HepG2 (cell line): ENCODE results near the gene OR6B2. TPM values are rescaled to one million over a fixed set of nuclear protein-coding genes. Genes with fewer than 3 reads are reported as not detected.

Experiments used
- ATAC-seq: fragments of 200-7000 bp; cut with Tn5 transposase; 3 replicates; pipeline ENCODE4 v1.9.1; 2020; ENCODE audit warnings: mild to moderate bottlenecking, moderate library complexity
- BruUV-seq: library from RNA; stranded (reverse); fragments of 400-500 nt; replicated peaks from 2 replicates; lab custom pipeline; 2021; lab: Mats Ljungman, UMichigan
- CTCF ChIA-PET: fragments of 300-600 bp; formaldehyde crosslinking; extraction: SDS; loops from one replicate; lab custom pipeline; 2021; ENCODE audit warnings: low total read pairs, inconsistent platforms, low intra/inter-chr PET ratio; lab: Yijun Ruan, JAX
- POLR2A ChIA-PET: fragments of 350-600 bp; sonication (Branson Sonifier 250); formaldehyde crosslinking; loops from one replicate; lab custom pipeline; 2020; ENCODE audit warnings: antibody characterized with exemption, inconsistent platforms; lab: Yijun Ruan, JAX
- DNase-seq: peaks from one replicate; pipeline ENCODE4 v3.0.0-alpha.2; 2015; ENCODE audit warnings: low spot score
- FAIRE-seq: peaks from 3 replicates; lab custom pipeline; 2011; peaks lifted over from hg19 to GRCh38; lab: Jason Lieb, UNC
- H2AFZ ChIP-seq: one replicate; pipeline ENCODE4 v1.6.1; 2011; ENCODE audit warnings: low read length, inconsistent platforms
- H3K27ac ChIP-seq: fragments of 300-600 bp; 3 replicates; pipeline ENCODE4 v1.8.0; 2011; ENCODE audit warnings: mixed run types, mild to moderate bottlenecking, mixed read lengths, low read length, inconsistent platforms; ENCODE audit not compliant: insufficient read depth; ENCODE audit errors: extremely low read length
- H3K27me3 ChIP-seq, 2 experiments: fragments of 200-600 bp in 1 of 2; 2 replicates in 1 of 2; 3 replicates in 1 of 2; pipeline versions ENCODE4 v1.6.0 to v1.8.0; 2011; ENCODE audit warnings: low read length in 2 of 2, mild to moderate bottlenecking in 2 of 2, moderate library complexity in 2 of 2, inconsistent platforms in 1 of 2; ENCODE audit not compliant: insufficient read depth in 2 of 2, control insufficient read depth in 1 of 2
- H3K36me3 ChIP-seq, 2 experiments: fragments of 200-600 bp in 1 of 2; replicated peaks in 1 of 2; 2 replicates in 1 of 2; 3 replicates in 1 of 2; pipeline versions ENCODE4 v1.5.1 to v1.8.0; 2011; ENCODE audit warnings: low read length in 2 of 2, inconsistent platforms in 1 of 2; ENCODE audit not compliant: insufficient read depth in 2 of 2, control insufficient read depth in 1 of 2
- H3K4me1 ChIP-seq: 2 replicates; pipeline ENCODE4 v1.5.1; 2012; ENCODE audit warnings: low read length, inconsistent platforms; ENCODE audit not compliant: insufficient read depth
- H3K4me2 ChIP-seq: 2 replicates; pipeline ENCODE4 v1.6.0; 2011; ENCODE audit warnings: low read depth, low read length, inconsistent platforms
- H3K4me3 ChIP-seq, 3 experiments: fragments of 200-600 bp in 1 of 3; sonication (generic), shearing (Covaris generic) in 1 of 3; replicated peaks in 1 of 3; 2 replicates each; pipeline ENCODE4 v1.5.1; 2011 to 2016; ENCODE audit warnings: low read length in 3 of 3, inconsistent platforms in 2 of 3, low read depth in 2 of 3, mild to moderate bottlenecking in 2 of 3, control low read depth in 1 of 3, mixed read lengths in 1 of 3; ENCODE audit not compliant: insufficient read depth in 1 of 3
- H3K79me2 ChIP-seq: one replicate; pipeline ENCODE4 v1.6.1; 2011; ENCODE audit warnings: low read length, inconsistent platforms; ENCODE audit not compliant: insufficient read depth
- H3K9ac ChIP-seq: 2 replicates; pipeline ENCODE4 v1.6.0; 2011; ENCODE audit warnings: mild to moderate bottlenecking, low read depth, low read length, inconsistent platforms; ENCODE audit not compliant: insufficient read depth
- H3K9me3 ChIP-seq: 2 replicates; pipeline ENCODE4 v1.5.1; 2012; ENCODE audit warnings: mild to moderate bottlenecking, low read length
- H4K20me1 ChIP-seq: 2 replicates; pipeline ENCODE4 v1.6.0; 2011; ENCODE audit warnings: inconsistent platforms, mild to moderate bottlenecking, low read length, moderate library complexity; ENCODE audit not compliant: insufficient read depth
- ARNTL ChIP-seq: sonication (generic); formaldehyde crosslinking; IDR thresholded peaks from 2 replicates; pipeline ENCODE4 v1.4.0; 2020; ENCODE audit warnings: mild to moderate bottlenecking, missing genetic modification reagents
- ATF7 ChIP-seq, 2 experiments: fragments of 450-650 bp in 1 of 2; sonication (generic) in 1 of 2; formaldehyde crosslinking in 1 of 2; IDR thresholded peaks; 2 replicates each; pipeline versions ENCODE4 v1.4.0 to v1.6.1; 2016 to 2020; ENCODE audit warnings: antibody characterized with exemption in 1 of 2, mild to moderate bottlenecking in 1 of 2, missing genetic modification reagents in 1 of 2
- ERF ChIP-seq: IDR thresholded peaks from 2 replicates; pipeline ENCODE4 v1.6.1; 2018; ENCODE audit warnings: missing biosample characterization, missing genetic modification reagents
- EZH2 ChIP-seq: conservative IDR thresholded peaks from 2 replicates; pipeline ENCODE4 v1.6.1; 2012; ENCODE audit warnings: mild to moderate bottlenecking, low read depth, low read length, moderate library complexity
- GMEB1 ChIP-seq: sonication (generic); formaldehyde crosslinking; IDR thresholded peaks from 2 replicates; pipeline ENCODE4 v1.5.1; 2020; ENCODE audit warnings: missing genetic modification reagents, mild to moderate bottlenecking, borderline replicate concordance
- MATR3 ChIP-seq: sonication (generic); formaldehyde crosslinking; IDR thresholded peaks from 2 replicates; pipeline ENCODE4 v1.4.0; 2020; ENCODE audit warnings: missing genetic modification reagents
- POLR2AphosphoS5 ChIP-seq: IDR thresholded peaks from 2 replicates; pipeline ENCODE4 v1.6.1; 2012; ENCODE audit warnings: low read depth, low read length
- SETDB1 ChIP-seq: sonication (generic); formaldehyde crosslinking; IDR thresholded peaks from 2 replicates; pipeline ENCODE4 v1.5.1; 2020; ENCODE audit warnings: missing genetic modification reagents, mild to moderate bottlenecking, borderline replicate concordance
- ZBTB38 ChIP-seq: sonication (generic); formaldehyde crosslinking; IDR thresholded peaks from 2 replicates; pipeline ENCODE4 v1.5.1; 2020; ENCODE audit warnings: mild to moderate bottlenecking, missing genetic modification reagents
- ZNF224 ChIP-seq: sonication (generic); formaldehyde crosslinking; IDR thresholded peaks from 2 replicates; pipeline ENCODE4 v1.5.0; 2020; ENCODE audit warnings: mild to moderate bottlenecking, missing genetic modification reagents
- ZNF260 ChIP-seq: sonication (generic); formaldehyde crosslinking; IDR thresholded peaks from 2 replicates; pipeline ENCODE4 v1.4.0; 2020; ENCODE audit warnings: missing genetic modification reagents, low read depth, mild to moderate bottlenecking, borderline replicate concordance
- ZNF382 ChIP-seq: sonication (generic); formaldehyde crosslinking; IDR thresholded peaks from 2 replicates; pipeline ENCODE4 v1.5.0; 2020; ENCODE audit warnings: missing genetic modification reagents, mild to moderate bottlenecking, borderline replicate concordance
- ZNF432 ChIP-seq: sonication (generic); formaldehyde crosslinking; IDR thresholded peaks from 2 replicates; pipeline ENCODE4 v1.5.0; 2020; ENCODE audit warnings: missing genetic modification reagents, mild to moderate bottlenecking, borderline replicate concordance
- ZNF670 ChIP-seq: sonication (generic); formaldehyde crosslinking; IDR thresholded peaks from 2 replicates; pipeline ENCODE4 v1.8.0; 2022; ENCODE audit warnings: mild to moderate bottlenecking, missing genetic modification reagents, borderline replicate concordance
- WGBS: methylation state at CpG from one replicate; pipeline ENCODE4 v1.1.6; 2017; ENCODE audit warnings: low lambda C conversion rate; 5-methylcytosine and 5-hydroxymethylcytosine counted together
- in situ Hi-C: cut with HindIII; loops from 2 replicates; pipeline ENCODE4 v1.10.0; 2017; ENCODE audit warnings: low pct_unique_long_range_greater_than_20kb; ENCODE audit not compliant: extremely low pct_ligation_motif_present
- intact Hi-C: fragments of 100-400 bp; cut with micrococcal nuclease; formaldehyde crosslinking; loops from one replicate; pipeline ENCODE4 v1.10.0; 2022; ENCODE audit not compliant: unreplicated experiment
- polyA plus RNA-seq, 8 experiments: library from polyadenylated mRNA; depleted of rRNA in 3 of 8; stranded (reverse) in 7 of 8; unstranded in 1 of 8; fragments of >200 nt; fragmentation: Illumina TruSeq in 4 of 8; extraction: Trizol in 4 of 8; gene quantifications; 2 replicates each; pipeline versions ENCODE4 v1.2.1 to v1.2.3, GENCODE V29; 2011 to 2016; ENCODE audit warnings: low read depth in 4 of 8, missing spikeins in 1 of 8, mixed read lengths in 1 of 8; ENCODE audit not compliant: insufficient read depth in 1 of 8
- total RNA-seq, 5 experiments: library from RNA; depleted of rRNA; stranded (reverse); fragments of >200 nt; fragmentation: Illumina TruSeq; extraction: Trizol; gene quantifications; 2 replicates each; pipeline ENCODE4 v1.2.3, GENCODE V29; 2016; ENCODE audit warnings: low read depth in 1 of 5
- TF ChIP-seq, protein P1 (sequence below): sonication (generic); formaldehyde crosslinking; IDR thresholded peaks from 2 replicates; pipeline ENCODE4 v1.8.0; 2022; ENCODE audit warnings: missing genetic modification reagents, mild to moderate bottlenecking, inconsistent platforms, borderline replicate concordance
- TF ChIP-seq, protein P2 (sequence below): IDR thresholded peaks from 2 replicates; pipeline ENCODE4 v1.6.1; 2016; ENCODE audit warnings: missing compliant biosample characterization, missing genetic modification reagents, borderline replicate concordance

OR6B2 gene
- total and polyA plus RNA-seq, 2 of the 13 experiments (the other 11 are each of a cell fraction or from before 2014, with no cell fraction given) = not detected

DNA sequence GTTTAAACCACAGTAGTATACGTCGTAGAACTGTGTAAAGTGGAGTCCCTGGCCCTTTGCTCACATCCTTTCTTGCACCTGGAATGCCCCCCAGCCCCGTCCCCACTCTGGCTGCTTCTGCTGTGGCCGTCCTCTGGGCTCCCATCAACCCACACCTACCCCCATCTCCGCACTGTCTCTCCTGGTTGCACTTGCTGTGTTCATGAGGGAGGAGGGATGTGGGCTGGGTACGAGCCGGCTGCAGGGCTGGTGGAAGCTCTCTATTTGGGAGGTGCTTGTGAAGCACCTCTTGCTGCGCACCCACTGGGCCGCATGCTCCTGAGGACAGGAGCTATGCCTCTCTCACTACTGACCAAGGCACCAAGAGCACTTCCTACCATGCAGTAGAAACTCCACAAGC is 18.0 kb upstream of the OR6B2 start:
- peaks cover 3 to 78% of the 10 kb centered on the region in 2 experiments; a peak in 4 of 5 replicates for H3K27me3 ChIP-seq
- in situ Hi-C loops = no loop called here

GRCh38 chr2:240045098-240045497 is 14.9 kb upstream of the OR6B2 start:
- TF ChIP-seq, protein P1, sequence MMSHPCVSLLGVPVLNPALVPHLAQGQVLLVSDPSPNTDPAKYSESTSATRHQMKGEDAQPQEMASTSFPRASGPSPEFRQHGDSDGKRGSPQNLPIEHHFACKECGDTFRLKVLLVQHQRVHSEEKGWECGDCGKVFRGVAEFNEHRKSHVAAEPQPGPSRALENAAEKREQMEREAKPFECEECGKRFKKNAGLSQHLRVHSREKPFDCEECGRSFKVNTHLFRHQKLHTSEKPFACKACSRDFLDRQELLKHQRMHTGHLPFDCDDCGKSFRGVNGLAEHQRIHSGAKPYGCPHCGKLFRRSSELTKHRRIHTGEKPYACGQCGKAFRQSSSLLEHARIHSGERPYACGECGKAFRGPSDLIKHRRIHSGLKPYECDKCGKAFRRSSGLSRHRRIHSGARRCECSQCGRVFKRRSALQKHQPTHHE (CRISPR knock-in tag) = no peak
- TF ChIP-seq ZNF224 (CRISPR knock-in tag) = no peak
- TF ChIP-seq ZNF432 = no peak
- TF ChIP-seq ERF = no peak
- no peak for TF ChIP-seq SETDB1 (CRISPR knock-in tag)
- TF ChIP-seq, protein P2, sequence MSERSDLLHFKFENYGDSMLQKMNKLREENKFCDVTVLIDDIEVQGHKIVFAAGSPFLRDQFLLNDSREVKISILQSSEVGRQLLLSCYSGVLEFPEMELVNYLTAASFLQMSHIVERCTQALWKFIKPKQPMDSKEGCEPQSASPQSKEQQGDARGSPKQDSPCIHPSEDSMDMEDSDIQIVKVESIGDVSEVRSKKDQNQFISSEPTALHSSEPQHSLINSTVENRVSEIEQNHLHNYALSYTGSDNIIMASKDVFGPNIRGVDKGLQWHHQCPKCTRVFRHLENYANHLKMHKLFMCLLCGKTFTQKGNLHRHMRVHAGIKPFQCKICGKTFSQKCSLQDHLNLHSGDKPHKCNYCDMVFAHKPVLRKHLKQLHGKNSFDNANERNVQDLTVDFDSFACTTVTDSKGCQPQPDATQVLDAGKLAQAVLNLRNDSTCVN = no peak
- no peak for TF ChIP-seq ATF7 (IDR thresholded peaks at IDR 0.05)
- no peak for TF ChIP-seq ATF7 (CRISPR knock-in tag; IDR thresholded peaks at IDR 0.05)
- no peak for TF ChIP-seq ZNF670 (CRISPR knock-in tag)
- TF ChIP-seq ARNTL (CRISPR knock-in tag) = no peak
- no peak for TF ChIP-seq ZNF260 (CRISPR knock-in tag)
- no peak for TF ChIP-seq MATR3 (CRISPR knock-in tag)
- TF ChIP-seq GMEB1 (CRISPR knock-in tag) = no peak
- H3K27ac ChIP-seq = no peak overlapping the region
- no peak overlapping the region for H2AFZ ChIP-seq
- H3K9me3 ChIP-seq = no peaks in the 10 kb centered on the region
- H4K20me1 ChIP-seq = no peaks in the 10 kb centered on the region
- no peaks in the 10 kb centered on the region for H3K79me2 ChIP-seq
- H3K4me2 ChIP-seq = no peak overlapping the region
- no peak overlapping the region for H3K9ac ChIP-seq
- no TSS peak for BruUV-seq
- ChIA-PET POLR2A (no interaction called here), CTCF (no interaction called here)
- no peak overlapping the region for H3K4me3 ChIP-seq
- FAIRE-seq (no peak), DNase-seq (no peak), ATAC-seq (no peak)
- WGBS = 29% methylated on average over 13 of the region's 13 CpGs
- intact Hi-C loops (no loop called here), in situ Hi-C loops (no loop called here)
- no peaks in the 10 kb centered on the region for H3K36me3 ChIP-seq
- H3K27me3 ChIP-seq = peaks cover 6 to 71% of the 10 kb centered on the region in 2 experiments
- no peaks in the 10 kb centered on the region for H3K4me1 ChIP-seq

More for the DNA sequence above, 18.0 kb upstream of the OR6B2 start:
- Histone ChIP-seq H4K20me1 (no peaks in the 10 kb centered on the region), H3K27ac (no peak overlapping the region), H3K9me3 (no peaks in the 10 kb centered on the region), H3K4me1 (peaks cover 8% of the 10 kb centered on the region; the same call in 1 of the 2 replicates), H3K4me3 (no peak overlapping the region), H3K79me2 (no peaks in the 10 kb centered on the region), H2AFZ (no peak overlapping the region), H3K36me3 (no peaks in the 10 kb centered on the region), H3K9ac (no peak overlapping the region), H3K4me2 (no peak overlapping the region)
- no peak for ATAC-seq
- intact Hi-C loops = no loop called here
- 24% methylated on average over 9 of the region's 9 CpGs for WGBS
- FAIRE-seq = no peak
- ChIA-PET POLR2A (no interaction called here), CTCF (no interaction called here)
- no TSS peak for BruUV-seq
- TF ChIP-seq ZNF382 (no peak), POLR2AphosphoS5 (no peak), EZH2 (peak; percentile 40; the same call in 1 of the 2 replicates), ZBTB38 (CRISPR knock-in tag) (no peak)
- DNase-seq = no peak
